NCI-H345 treated with DMSO at 0.1 percent for 48 hours (cell line): ENCODE data around the gene DBNDD2.
A peak's percentile ranks its signal among the peaks of the same experiment; 100 is the strongest.

Source experiments
- DNase-seq: peaks from one replicate; lab custom pipeline; 2025; ENCODE audit not compliant: unreplicated experiment; lab: John Stamatoyannopoulos, UW

DBNDD2 gene

DNA sequence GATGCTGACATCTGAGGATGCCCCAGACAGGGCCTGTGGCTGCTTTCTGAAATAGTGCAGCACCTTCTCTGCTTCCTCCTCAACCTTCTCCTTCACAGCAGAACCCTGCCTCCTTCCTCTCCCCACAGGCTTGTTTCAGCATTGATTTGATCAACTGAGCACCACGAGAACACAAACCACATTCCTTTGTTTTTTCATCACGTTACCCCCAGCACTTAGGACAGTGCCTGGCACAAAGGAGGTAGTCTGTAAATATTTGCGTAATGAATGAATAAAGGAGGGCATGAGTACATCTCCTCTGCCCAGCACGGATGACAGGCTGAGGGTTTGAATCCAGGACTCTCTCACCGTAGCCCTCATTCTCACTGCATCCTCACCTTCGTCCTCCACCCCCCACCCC, 40.2 kb downstream of the DBNDD2 start:
- DNase-seq: peak; percentile 12

DNA sequence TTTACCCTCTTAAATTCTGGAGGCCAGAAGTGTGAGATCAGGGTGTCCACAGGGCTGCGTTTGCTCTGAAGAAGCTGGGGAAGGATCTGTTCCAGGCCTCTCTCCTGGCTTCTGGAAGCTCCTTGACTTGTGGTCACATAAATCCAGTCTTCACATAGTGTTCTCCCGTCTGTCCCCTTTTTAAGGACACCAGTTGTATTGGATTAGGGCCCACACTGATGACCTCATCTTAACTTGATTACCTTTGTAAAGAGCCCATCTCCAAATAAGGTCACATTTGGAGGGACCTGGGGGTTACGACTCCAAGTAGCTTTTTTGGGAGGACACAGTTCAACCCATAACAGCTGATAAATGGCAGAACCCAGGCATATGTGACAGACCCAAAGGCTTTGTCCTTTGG, 41.4 kb downstream of the DBNDD2 start:
- no peak for DNase-seq

DNA sequence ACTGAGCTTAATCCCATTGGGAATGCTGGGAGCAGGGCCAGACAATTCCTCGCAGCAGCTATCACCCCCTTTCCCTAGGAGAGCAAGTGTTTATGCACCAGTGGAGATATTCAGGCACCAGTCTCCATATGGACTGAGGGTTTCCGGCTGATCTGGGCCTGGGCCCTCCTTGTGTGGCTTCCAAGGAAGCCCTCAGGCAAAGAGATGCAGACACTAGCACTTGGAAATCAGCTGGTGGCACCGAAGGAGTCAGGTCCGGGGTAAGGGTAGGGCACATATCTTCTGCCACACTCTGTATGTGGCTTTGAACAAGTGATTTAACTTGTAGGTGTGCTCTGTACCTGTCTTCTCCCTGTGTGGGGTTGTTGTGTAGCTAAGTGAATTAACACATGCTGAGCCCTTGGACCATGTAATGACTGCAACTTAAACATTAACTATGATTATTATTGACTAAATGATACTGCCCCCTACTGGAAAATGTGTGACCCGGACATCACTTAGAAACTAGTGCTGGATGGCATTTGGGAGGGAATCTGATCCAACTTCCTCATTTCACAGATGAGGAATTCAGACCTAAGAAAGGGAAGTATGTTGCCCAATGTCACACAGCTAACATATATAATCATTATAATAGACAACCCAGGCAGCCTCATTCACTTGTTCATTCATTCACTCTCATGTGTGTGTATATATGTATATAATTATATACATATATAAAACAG, 42.2 kb downstream of the DBNDD2 start:
- no peak for DNase-seq

DNA sequence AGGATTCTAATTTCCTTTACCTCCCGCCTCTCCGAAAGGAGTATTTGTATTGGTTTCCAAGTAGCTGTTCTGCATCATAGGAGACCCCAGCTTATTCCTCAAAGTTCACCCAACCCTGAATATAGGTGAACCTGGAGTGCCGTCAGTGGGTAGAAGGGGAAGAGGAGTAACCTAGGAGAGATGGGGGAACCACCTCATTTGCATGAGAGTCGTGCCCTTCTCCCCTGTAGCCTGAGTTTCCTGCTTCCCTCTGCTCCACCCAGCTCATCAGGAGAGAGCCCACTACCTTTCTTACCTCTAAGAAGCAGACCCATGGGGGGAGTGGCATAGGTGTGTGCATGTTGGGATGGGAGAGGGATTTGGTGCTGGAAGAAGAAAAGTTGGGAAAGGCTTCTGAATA, 44.1 kb downstream of the DBNDD2 start:
- no peak for DNase-seq

DNA sequence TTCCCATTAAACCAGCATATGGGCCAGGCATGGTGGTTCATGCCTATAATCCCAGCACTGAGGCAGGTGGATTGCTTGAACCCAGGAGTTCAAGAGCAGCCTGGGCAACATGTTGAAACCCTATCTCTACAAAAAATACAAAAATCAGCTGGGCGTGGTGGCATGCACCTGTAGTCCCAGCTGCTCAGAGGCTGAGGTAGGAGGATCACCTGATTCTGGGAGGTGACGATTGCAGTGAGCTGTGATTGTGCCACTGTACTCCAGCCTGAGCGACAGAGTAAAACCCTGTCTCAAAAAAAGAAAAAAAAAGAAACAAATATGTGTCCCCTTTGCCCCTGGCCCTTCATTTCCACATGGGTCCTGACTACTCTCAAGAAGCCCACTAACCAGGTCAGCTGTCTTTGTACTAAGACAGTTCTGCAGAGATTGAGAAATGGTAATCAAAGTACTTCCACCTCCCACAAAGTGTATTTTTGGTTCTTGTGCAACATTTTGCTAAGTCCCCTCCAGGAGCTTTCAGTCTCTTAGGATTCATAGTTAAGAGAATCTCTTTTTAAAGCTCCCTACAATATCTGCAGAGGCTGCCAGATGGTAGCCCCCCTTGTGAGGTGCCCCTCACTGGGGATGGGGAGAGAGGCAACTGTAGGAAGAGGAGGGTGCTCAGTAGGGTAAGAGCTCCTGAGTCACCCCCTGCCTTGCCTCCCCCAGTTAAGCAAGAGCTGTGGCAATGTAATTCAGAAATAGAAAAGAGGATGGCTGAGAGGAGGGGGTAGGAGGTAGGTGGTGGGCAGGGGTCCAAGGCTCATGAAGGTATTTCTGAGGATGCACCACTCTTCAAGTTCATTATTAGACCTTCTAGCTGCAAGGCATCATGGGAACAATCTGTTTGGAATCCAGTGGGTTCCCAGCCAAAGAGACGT, 44.9 kb downstream of the DBNDD2 start:
- no peak for DNase-seq

DNA sequence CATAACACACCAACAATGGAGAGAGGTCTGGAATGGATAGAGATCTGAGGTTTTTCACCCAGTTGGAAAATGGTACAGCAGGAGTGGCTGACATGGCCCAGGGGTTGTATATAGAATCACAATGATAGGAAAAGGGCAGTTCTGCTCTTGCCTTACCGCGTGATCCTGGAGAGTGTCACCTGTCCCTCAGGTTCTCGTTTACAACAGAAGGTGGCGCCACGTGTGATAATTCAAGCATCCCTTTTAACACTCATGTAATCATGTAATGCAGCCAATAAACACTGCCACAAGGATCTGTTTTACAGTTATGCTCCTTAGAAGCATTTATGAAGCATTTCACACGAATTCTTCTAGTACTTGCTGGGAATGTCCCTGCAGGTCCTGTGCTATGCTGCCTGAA, 48.5 kb downstream of the DBNDD2 start:
- peak; percentile 33 for DNase-seq

DNA sequence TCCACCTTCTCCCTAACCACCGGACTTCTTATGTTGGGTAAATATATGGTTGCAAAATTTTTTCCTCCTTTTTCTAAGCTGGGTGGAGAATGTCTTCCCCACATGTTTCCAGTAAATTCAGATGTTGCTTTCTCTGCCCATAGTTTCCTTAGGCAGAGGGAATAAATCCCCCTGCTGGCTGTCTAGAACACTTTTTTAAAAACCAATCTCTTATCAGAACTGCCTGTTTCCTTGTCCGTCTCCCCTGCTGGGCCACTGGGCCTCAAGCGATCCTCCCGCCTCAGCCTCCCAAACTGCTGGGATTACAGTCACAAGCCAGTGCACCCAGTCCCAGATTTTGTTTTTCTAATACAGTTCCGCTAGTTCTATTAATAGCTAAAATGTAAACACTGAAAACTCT, 51.5 kb downstream of the DBNDD2 start:
- DNase-seq: no peak
